HG03103 (cell line): Measurements from ENCODE around the gene VTI1A.

Experiments used
- ATAC-seq: cut with Tn5 transposase; IDR thresholded peaks from one replicate; pipeline ENCODE4 v1.9.1; 2021; ENCODE audit warnings: low read depth; ENCODE audit not compliant: unreplicated experiment

VTI1A gene

DNA sequence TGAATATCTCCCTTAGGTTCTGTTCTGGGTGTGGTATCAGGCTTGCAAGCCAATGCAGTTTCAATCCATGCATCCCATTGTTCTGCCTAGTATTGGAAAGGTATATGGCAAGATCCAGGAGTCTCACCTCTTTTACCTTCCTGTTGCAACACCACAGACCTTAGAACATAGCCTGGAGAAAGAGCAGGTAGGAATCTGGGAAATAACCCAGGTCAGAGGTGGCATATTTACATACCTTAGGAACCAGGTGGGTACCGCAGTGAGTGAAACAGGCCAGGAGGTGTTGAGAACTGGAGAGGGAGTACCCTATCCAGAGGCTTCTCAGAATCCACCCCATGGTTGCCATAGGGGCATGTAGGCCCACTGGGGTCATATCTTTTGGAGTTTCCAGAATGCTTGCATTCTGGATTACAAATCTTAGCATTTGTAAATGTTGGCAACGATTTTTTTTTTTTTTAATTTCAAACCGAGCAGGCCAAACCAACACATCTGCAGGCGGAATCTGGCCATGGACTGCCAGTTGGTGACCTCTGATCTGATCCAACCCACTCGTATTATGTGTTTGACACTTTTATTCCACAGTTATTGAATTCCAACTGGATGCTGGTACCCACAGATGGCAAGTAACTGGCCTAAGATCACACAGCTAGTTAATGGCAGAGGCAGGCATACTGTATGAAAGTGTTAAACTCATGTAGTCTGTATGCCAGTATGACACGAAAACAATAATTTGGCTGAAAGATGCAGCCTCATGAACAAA is 322.8 kb downstream of the VTI1A start:
- ATAC-seq: no peak

- ATAC-seq: no peak
Observed at GRCh38 chr10:112771733-112772132, 324.7 kb downstream of the VTI1A start.

DNA sequence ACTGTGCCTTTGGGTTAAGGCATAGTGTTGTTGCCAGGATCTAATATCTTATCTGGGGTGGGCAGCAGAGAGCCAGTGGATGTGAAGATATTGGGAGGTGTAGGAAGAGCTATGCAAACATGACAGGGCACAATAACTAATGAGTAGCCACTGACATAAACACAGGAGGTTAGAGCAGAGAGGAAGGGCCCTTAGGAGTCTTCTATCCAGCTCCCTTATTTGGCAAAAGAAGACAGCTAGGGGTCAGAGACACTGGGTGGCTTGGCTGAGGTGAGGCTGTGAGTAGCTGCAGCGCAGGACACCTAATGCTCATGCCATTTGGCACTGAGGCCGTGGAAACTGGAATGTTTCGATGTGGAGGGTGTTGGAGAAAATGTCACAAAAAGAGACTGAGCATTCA is 326.8 kb downstream of the VTI1A start:
- no peak for ATAC-seq

DNA sequence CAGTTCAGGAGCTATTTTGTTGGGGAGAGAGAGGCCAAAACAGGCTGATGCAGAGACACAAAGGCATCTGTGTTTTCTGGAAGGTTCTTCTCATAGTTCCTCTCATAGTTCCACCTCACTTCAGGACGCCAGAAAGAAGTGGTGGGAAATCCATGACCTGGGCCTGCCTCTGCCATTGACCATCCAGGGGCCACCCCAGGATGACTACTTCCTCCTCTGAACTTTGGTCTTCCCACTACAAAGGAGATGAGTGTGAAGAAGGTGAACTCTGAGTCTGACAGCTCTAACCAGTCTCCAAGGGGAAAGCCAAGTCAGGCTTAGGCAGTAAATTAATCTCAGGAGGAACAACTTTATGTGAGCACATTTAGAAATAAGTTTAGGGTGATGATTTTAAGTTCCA is 327.2 kb downstream of the VTI1A start:
- no peak for ATAC-seq

DNA sequence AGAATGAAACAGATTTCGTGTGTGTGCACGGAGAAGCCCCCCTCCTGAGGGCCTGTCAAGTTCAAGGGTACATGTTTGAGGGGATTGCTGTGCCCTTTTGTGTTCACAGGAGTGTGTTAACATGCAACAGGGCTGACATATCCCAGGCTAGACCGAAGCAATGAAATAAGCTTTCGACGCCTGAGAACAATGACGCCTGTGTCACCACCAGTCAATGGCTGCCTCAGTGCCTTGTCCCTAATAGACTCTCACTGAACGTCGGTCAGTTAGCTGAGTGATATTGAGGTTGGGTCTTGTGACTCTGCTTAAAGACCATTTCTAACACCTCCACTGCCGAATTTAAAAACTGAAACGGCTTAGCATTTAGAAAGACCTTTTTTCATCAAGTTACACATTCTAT is 327.8 kb downstream of the VTI1A start:
- ATAC-seq: no peak

DNA sequence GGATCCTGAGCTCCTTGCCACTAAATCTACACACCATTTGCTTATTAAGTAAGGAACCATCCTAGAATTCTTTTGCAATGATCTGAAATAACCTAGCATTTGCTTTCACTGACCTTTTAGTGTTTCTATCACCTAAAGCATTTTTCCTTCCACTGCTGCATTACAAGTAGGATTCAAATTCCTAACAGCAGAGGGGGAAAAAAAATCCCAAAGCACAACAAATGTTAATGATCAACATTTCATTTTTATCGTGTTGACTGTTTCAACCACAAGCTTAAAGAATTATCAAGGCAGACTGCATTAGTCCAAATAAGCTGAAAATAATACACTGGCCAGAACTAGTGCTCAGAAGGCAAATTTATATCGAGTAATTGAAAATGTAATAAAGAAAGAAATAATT is 328.4 kb downstream of the VTI1A start:
- no peak for ATAC-seq

DNA sequence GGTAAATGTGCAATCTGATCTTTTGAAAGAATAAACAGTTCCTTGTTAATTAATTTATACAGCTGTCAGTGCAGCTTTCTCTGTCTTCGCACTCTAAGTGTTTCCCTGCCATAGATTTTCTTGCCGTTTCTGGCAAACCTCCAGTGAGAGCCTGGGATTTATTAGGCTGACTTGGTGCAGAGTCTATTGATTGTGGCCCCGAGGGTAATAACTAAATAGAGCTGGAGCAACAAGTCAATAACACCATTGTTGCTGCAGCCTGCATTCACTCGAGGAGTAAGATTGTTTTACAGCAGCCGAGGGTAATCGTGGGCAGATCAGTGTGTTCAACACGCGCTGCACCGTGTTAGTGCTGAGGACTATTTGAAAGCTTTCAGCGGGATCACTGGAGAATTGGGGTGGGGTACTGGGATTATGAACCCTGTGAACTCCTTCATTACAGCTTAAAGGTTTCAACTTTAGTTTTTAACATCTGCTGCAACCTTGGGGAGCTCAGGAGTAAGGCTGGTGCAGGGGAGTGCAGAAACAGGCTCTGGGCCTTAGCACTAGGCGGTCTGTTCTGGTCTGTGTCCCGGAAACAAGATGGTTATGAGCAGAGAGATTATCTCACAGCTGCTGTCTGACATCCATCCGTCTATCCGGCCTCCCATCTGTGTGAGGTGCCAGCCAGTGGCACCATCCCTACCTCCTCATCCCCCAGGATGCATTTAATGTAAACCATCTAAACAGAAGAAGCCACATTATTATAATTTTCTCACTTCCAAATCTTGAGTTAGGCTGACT is 329.1 kb downstream of the VTI1A start:
- no peak for ATAC-seq

DNA sequence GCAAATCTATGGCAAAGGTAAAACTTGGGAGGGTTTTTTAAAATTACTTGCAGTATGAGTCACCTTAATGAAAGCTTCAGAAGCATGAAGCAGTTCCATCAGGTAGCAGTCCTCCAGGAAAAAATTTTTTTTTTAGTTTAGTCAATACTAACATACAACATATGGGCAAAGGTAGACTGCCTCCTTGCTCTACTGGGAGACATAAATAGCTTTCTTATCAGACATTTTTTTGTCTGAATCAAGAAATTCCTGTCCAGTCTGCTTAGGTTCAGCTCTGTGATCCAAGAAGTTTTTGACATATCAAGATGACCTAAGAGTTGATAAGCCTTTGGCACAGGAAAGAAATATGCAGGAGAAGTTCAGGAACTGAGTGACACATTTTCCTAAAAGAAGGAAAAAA is 331.6 kb downstream of the VTI1A start:
- no peak for ATAC-seq

GRCh38 chr10:112779025-112779770 is 332.2 kb downstream of the VTI1A start:
- ATAC-seq: no peak

- ATAC-seq: no peak
Observed at GRCh38 chr10:112782200-112782907, 335.3 kb downstream of the VTI1A start.

DNA sequence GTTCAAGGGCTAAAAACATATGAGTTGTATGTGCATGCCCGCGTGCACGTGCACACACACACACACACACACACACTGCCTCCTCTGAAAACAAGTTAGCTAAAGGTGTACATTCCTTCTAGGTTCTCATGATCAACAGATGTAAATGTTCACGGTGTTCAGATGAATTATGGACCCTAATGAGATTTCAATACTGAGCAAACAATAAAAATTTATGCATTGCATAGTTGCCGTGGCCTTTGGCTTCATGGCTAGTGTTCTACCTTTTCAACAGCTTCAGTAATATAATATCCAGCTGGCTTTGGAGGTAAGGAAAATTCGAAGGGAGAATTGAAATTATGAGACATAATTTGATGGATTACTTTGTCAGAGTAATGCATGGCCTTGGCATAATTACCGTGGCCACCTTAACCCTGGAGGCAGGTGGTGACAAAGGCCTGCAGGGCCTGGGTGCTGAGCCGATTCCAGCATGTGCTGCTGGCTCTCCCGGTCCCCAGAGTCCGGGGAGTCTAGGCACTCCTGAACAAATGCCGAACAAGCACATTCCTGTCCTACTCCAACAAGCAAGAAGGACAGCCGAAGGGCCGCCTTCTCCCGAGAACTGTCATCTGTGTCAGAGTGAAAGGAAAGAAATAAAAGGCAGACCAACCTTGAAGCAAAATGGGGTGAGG is 336.5 kb downstream of the VTI1A start:
- ATAC-seq: no peak

DNA sequence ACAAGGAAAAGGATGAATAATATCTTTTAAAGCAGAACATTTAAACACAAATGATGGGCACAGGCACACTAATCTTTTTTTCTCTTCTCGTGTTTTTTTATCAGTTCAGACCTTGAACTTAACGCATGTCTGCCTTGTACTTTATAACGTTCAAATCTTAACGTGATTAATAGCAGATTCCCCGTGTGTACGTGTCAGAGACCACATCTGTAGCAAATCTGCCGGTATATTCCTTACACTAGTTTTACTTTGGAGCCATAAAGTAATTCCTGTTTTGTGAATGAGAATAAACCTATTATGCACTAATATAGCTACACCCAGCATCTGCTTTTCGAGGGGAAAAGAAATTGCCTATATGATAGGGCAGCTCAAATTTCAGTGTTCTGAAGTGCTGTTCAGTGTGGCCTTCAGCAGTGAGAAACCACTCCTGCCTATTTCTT is 337.0 kb downstream of the VTI1A start:
- ATAC-seq: no peak

DNA sequence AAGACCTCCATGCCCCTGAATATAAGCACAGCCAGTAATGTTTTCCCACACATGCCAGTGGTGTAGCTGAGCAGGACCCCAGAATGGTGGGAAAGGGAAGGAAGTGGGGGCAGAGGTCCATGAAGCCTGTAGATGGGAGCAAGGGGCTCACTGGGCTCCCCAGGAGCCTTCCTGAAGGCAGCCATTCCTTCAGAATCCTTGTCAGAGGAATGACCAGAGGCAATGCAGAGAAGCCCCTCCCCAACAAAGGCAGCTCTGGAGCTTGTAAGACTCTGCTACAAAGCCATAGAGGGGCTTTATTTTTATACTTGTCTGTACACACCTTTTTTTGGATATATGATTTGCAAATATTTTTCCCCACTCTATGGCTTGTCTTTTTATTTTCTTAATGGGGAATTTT is 338.1 kb downstream of the VTI1A start:
- no peak for ATAC-seq

- no peak for ATAC-seq
Observed at GRCh38 chr10:112789248-112789647, 342.2 kb downstream of the VTI1A start.

- no peak for ATAC-seq
Observed at GRCh38 chr10:112790030-112790429, 343.0 kb downstream of the VTI1A start.

DNA sequence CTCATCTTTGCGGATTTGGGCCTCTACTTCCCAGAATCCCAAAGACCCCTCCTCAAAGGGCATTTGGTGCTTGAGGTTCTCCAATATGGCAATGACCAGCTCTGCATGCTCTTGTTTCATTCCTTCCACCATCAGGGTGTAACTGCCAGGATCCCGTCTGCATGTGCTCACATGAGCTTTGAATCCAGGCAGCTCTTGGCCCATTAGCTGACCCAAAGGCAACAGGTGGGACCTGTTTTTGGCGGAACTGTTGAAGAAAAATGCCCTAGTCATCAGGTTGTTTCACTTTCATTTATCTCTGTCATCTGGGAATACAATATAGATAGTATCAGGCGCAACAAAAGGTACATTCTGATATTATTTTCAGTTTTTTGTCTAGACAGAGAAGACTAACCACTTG is 343.9 kb downstream of the VTI1A start:
- no peak for ATAC-seq

- no peak for ATAC-seq
Observed at GRCh38 chr10:112791447-112791846, 344.4 kb downstream of the VTI1A start.

DNA sequence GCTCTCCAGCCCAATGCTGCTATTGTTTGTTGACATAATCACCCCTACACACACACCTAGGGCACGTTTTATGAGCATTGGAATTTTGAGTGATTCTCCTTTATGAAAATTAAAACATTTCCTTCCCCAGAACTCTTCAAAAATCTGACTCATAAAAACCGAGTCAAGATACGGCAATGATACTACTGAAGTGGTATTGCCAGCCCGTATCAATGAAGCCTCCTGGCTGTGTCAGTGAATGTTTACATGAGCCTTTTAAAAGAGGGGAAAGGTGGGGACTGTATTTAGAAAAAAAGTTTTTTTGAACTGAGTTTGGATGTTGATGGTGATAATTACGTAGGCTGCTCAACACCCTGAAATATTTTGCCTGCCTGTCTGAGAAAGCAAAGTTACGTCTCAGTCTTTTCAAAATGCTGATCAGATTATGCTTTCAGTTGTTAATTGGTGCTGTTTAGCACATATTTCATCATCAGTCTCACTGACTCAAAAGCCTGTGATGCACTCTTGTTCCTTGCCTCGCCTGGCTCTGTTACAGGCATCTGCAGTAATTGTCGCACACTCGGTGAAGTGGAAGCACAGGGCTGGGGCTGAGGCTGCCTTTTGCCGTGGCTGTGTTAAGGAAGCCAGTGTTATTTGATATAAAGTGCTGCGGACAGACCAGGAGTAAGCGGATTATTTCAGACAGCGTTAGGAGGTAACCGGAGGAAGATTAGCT is 345.6 kb downstream of the VTI1A start:
- ATAC-seq: no peak

DNA sequence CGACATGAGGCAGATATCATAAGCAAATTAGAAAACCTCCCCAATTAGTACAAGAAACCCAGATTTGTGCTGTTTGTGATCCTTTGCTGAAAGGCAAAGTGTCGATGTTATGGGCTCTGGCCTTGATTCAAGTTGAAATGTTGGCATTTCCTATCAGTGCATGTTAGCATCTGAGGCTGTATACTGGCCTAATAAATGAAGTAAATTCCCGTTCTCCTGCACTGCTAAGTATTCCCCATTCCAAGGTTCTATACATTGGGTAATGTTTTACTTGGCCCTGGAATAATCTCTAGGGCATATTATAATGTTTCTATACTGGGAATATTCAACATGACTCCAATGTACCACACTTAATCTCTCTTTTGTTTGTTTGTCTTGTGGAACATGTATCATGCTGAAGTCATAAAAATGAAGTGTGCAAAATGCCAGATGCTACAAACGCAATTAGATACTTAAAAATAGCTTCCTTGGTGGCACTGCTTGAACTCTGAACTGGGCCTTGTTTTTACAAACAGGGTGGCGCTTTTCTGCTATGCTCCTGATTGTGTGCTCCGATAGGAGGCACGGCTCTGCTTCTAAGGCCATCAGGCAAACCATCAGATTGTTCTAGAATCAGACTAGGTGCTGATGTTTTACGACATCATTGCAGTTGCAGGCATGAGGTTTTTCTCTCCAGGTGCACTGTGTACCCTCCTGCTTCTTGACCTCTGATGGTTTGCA is 346.3 kb downstream of the VTI1A start:
- ATAC-seq: no peak
